BJ (cell line): ENCODE results near the gene PLA2G4E. TPM values are rescaled to one million over a fixed set of nuclear protein-coding genes. Genes with fewer than 3 reads are reported as not detected.

Experiments used
- CTCF ChIA-PET: fragments of 350-600 bp; formaldehyde crosslinking; extraction: SDS; loops from one replicate; lab custom pipeline; 2021; ENCODE audit warnings: antibody characterized with exemption, inconsistent platforms; lab: Yijun Ruan, JAX
- POLR2A ChIA-PET: fragments of 300-600 bp; sonication (Branson Sonifier 250); formaldehyde crosslinking; extraction: SDS; loops from one replicate; lab custom pipeline; 2021; ENCODE audit warnings: antibody characterized with exemption; lab: Charles Lee
- DNase-seq: peaks from one replicate; pipeline ENCODE4 v3.0.0-alpha.2; 2011; ENCODE audit warnings: low read depth
- H3K27me3 ChIP-seq: 2 replicates; pipeline ENCODE4 v1.6.0; 2011; ENCODE audit warnings: low read length; ENCODE audit not compliant: control insufficient read depth, insufficient read depth
- H3K36me3 ChIP-seq: 2 replicates; pipeline ENCODE4 v1.5.1; 2011; ENCODE audit warnings: low read length; ENCODE audit not compliant: control insufficient read depth, insufficient read depth
- H3K4me3 ChIP-seq: 2 replicates; pipeline ENCODE4 v1.5.1; 2011; ENCODE audit warnings: low read depth, mild to moderate bottlenecking, control low read depth, low read length
- CTCF ChIP-seq: IDR thresholded peaks from 2 replicates; pipeline ENCODE4 v1.5.1; 2011; ENCODE audit warnings: low read depth, mild to moderate bottlenecking, control low read depth, inconsistent platforms, low read length, moderate library complexity; ENCODE audit not compliant: insufficient read depth
- polyA plus RNA-seq: library from polyadenylated mRNA; depleted of rRNA; stranded (reverse); fragments of >200 nt; gene quantifications from 2 replicates; pipeline ENCODE4 v1.2.3, GENCODE V29; 2011

Gene PLA2G4E
- polyA plus RNA-seq, 1 experiment: not detected

DNA sequence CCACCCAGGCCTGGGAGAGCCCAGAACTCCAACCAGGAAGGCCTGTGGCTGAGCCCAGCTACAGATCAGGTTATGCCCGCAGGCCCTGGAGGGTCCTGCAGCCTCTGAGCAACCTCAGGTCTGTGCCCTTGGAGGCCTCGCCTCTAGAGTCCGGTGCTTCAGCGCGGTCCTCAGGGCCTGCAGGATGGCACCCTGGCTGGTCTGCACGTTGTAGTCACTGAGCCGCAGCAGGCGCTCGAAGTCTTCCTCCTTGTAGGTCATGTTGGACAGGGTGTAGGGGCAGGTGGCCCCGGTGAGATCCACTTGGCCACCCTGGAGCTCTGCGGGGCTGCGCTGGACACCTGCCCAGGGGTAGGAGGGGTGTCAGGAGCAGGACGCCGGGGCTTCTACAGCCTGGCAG lies 47.8 kb upstream of the PLA2G4E start:
- no peak for TF ChIP-seq CTCF
- H3K4me3 ChIP-seq: no peak overlapping the region
- H3K27me3 ChIP-seq: peaks cover 17% of the 10 kb centered on the region
- H3K36me3 ChIP-seq: no peaks in the 10 kb centered on the region
- POLR2A ChIA-PET: no interaction called here
- CTCF ChIA-PET: interaction anchor here (0.8 to 7.4 kb wide), 5 partner anchors 16 to 80 kb away, joined by 3 to 63 read pairs (median 3); no protein-coding TSS in a partner anchor
- no peak for DNase-seq

DNA sequence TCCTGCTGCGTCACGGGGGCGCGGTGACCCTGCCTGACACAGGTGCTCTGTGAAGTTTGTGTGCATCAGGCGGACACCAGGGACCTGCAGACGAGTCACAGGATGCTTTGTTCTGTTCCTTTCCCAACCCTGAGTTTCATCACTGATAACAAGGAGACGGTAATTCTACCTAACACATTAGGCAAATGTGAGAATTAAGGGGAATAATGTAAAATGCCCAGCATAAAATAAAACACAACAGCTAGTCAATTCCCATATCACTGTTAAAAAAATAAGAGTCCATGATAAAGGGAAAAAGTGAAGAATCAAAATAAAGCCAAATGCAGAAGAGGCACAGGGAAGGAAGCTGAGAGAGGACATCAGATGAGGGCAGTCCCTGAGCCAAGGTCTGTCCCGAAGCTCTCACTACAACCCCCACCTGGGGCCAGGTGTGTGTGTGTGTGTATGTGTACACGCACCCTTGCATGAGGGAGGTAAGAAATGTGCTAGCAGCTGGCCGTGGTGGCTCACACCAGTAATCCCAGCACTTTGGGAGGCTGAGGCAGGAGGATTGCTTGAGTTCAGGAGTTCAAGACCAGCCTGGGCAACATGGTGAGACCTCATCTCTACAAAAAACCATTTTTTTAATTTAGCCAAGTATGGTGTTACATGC lies 46.0 kb upstream of the PLA2G4E start:
- H3K36me3 ChIP-seq: no peaks in the 10 kb centered on the region
- DNase-seq: no peak
- ChIA-PET POLR2A (no interaction called here), CTCF (interaction anchor here (0.6 to 9.2 kb wide), 15 partner anchors 13 to 317 kb away, joined by 3 to 102 read pairs (median 4); no protein-coding TSS in a partner anchor)
- H3K4me3 ChIP-seq: no peak overlapping the region
- peaks cover 17% of the 10 kb centered on the region for H3K27me3 ChIP-seq
- no peak for TF ChIP-seq CTCF

- ChIA-PET CTCF (interaction anchor here (0.7 to 9.2 kb wide), 12 partner anchors 8 to 77 kb away, joined by 3 to 102 read pairs (median 4); no protein-coding TSS in a partner anchor), POLR2A (no interaction called here)
- TF ChIP-seq CTCF: no peak
- DNase-seq: no peak
- no peaks in the 10 kb centered on the region for H3K36me3 ChIP-seq
- peaks cover 17% of the 10 kb centered on the region for H3K27me3 ChIP-seq
- no peak overlapping the region for H3K4me3 ChIP-seq
Observed at GRCh38 chr15:42065468-42065867, 44.6 kb upstream of the PLA2G4E start.

DNA sequence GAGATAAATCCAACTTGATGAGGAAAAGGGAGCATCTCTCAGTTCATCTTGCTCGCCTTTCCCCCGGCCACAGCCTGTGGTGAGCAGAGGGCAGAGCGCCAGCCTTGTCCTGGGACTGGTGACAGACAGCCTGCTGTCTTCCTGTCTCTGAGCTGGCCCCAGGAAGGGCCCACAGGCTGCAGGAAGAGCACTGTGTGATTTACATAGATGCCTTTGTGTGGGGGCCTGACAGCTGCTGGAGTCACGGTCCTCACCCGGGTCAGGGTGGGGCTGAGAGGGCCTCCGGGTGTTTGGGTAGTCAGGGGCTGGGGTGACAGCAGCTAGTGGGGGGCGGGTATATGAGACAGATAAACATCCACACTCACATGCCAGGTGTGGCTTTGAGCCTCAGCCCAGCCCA lies 44.2 kb upstream of the PLA2G4E start:
- TF ChIP-seq CTCF: no peak
- no peak overlapping the region for H3K4me3 ChIP-seq
- H3K36me3 ChIP-seq: no peaks in the 10 kb centered on the region
- CTCF ChIA-PET: interaction anchor here (1.1 to 9.2 kb wide), 9 partner anchors 10 to 77 kb away, joined by 3 to 102 read pairs (median 6); no protein-coding TSS in a partner anchor
- POLR2A ChIA-PET: no interaction called here
- DNase-seq: no peak
- H3K27me3 ChIP-seq: peaks cover 18% of the 10 kb centered on the region

DNA sequence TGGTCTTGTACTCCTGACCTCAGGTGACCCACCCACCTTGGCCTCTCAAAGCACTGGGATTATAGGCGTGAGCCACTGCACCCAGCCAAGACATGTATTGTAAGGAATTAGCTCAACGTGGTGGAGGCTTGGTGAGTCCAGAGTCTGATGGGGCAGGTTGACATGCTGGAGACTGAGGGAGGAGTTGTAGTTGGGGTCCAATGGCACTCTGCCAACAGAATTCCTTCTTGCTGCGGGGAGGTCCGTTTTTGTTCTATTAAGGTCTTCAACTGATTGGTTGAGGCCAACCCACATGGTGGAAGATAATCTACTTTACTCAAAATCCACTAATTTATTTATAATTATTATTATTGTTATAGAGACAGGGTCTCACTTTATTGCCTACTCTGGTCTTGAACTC lies 43.4 kb upstream of the PLA2G4E start:
- ChIA-PET POLR2A (no interaction called here), CTCF (interaction anchor here (0.7 to 9.2 kb wide), 5 partner anchors 10 to 76 kb away, joined by 3 to 102 read pairs (median 12); no protein-coding TSS in a partner anchor)
- Histone ChIP-seq H3K4me3 (no peak overlapping the region), H3K27me3 (peaks cover 18% of the 10 kb centered on the region), H3K36me3 (no peaks in the 10 kb centered on the region)
- DNase-seq: no peak
- TF ChIP-seq CTCF: no peak
